HEK293T (cell line): ENCODE measurements around the gene XIRP2.

Experiments used
- CTCF ChIA-PET: fragments of 350-600 bp; formaldehyde crosslinking; extraction: SDS; loops from one replicate; lab custom pipeline; 2021; ENCODE audit warnings: antibody characterized with exemption, inconsistent platforms; lab: Yijun Ruan, JAX
- POLR2A ChIA-PET: fragments of 350-600 bp; formaldehyde crosslinking; extraction: SDS; loops from one replicate; lab custom pipeline; 2020; ENCODE audit warnings: antibody characterized with exemption, inconsistent platforms; lab: Yijun Ruan, JAX
- DNase-seq: peaks from one replicate; pipeline ENCODE4 v3.0.0; 2012; ENCODE audit warnings: mixed read lengths; ENCODE audit errors: extremely low spot score
- ARNT ChIP-seq: fragments of 450-650 bp; IDR thresholded peaks from 2 replicates; pipeline ENCODE4 v1.6.1; 2017; ENCODE audit warnings: mild to moderate bottlenecking
- BHLHE40 ChIP-seq: fragments of 450-650 bp; IDR thresholded peaks from 2 replicates; pipeline ENCODE4 v1.6.1; 2016; ENCODE audit warnings: mild to moderate bottlenecking, moderate library complexity, borderline replicate concordance
- CTBP1 ChIP-seq: fragments of 450-650 bp; IDR thresholded peaks from 2 replicates; pipeline ENCODE4 v1.6.1; 2016; ENCODE audit warnings: borderline replicate concordance
- ELF4 ChIP-seq: fragments of 450-650 bp; IDR thresholded peaks from 2 replicates; pipeline ENCODE4 v1.6.1; 2017; ENCODE audit warnings: antibody characterized with exemption
- FOXA1 ChIP-seq: fragments of 450-650 bp; IDR thresholded peaks from 2 replicates; pipeline ENCODE4 v1.6.1; 2016; ENCODE audit warnings: mild to moderate bottlenecking
- FOXK2 ChIP-seq: fragments of 450-650 bp; IDR thresholded peaks from 2 replicates; pipeline ENCODE4 v1.6.1; 2016; ENCODE audit warnings: mild to moderate bottlenecking
- FOXM1 ChIP-seq: fragments of 450-650 bp; IDR thresholded peaks from 2 replicates; pipeline ENCODE4 v1.6.1; 2017; ENCODE audit warnings: mild to moderate bottlenecking, borderline replicate concordance
- HDGF ChIP-seq: fragments of 450-650 bp; IDR thresholded peaks from 2 replicates; pipeline ENCODE4 v1.6.1; 2017; ENCODE audit warnings: antibody characterized with exemption, borderline replicate concordance
- L3MBTL2 ChIP-seq: fragments of 450-650 bp; conservative IDR thresholded peaks from 2 replicates; pipeline ENCODE4 v1.6.1; 2016; ENCODE audit warnings: mild to moderate bottlenecking
- LEF1 ChIP-seq: fragments of 450-650 bp; IDR thresholded peaks from 2 replicates; pipeline ENCODE4 v1.6.1; 2017; ENCODE audit warnings: mild to moderate bottlenecking, borderline replicate concordance
- NFRKB ChIP-seq: fragments of 450-650 bp; IDR thresholded peaks from 2 replicates; pipeline ENCODE4 v1.6.1; 2016; ENCODE audit warnings: mild to moderate bottlenecking, moderate library complexity
- PKNOX1 ChIP-seq: fragments of 450-650 bp; IDR thresholded peaks from 2 replicates; pipeline ENCODE4 v1.6.1; 2016
- SP1 ChIP-seq: fragments of 450-650 bp; IDR thresholded peaks from 2 replicates; pipeline ENCODE4 v1.6.1; 2017
- SUZ12 ChIP-seq: fragments of 450-650 bp; IDR thresholded peaks from 2 replicates; pipeline ENCODE4 v1.6.1; 2016; ENCODE audit warnings: mild to moderate bottlenecking
- TARDBP ChIP-seq: fragments of 450-650 bp; IDR thresholded peaks from 2 replicates; pipeline ENCODE4 v1.6.1; 2016
- ZNF384 ChIP-seq: fragments of 450-650 bp; IDR thresholded peaks from 2 replicates; pipeline ENCODE4 v1.6.1; 2016

XIRP2 gene

DNA sequence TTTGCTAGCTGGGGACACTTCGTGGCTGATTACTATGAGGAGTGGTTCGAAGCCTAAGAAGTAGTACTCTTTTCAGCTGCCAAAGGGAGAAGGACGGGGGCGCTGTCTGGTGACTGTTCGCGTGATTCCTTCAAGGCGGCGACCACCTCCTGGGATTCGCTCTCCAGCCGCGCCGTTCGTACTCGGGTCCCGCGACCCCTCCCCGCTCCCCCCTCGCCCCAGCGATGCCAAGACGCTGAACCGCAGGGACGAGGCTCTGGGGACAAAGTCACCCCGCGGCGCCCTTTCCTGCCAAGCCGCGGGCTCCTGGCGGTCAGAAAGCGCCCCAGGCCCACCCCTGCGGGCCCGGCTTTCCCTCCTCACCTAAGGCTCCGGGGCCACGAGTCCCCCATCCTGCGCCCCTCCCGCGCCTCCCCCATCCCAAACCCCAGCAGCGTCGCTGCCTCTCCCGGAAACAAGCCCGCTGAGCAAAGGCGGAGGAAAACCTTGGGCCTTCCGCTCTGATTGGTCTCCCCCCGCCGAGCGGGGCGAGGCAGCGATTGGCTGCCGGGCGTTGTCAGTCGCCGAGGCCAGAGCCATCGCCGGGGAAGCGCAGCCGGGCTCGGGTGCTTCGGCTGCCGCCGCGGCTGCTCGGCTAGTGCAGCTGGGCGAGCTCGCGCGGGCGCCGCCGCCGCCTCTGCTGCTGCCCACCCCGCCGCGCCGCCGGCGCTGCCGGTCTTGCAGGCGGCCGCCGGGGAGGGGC, 404.3 kb downstream of the XIRP2 start, which contains the start of gene B3GALT1:
Gene B3GALT1, plus strand, starts transcription at position 572 of the 742 bp plus-strand sequence.
- TF ChIP-seq L3MBTL2, result peak; percentile 76
- no peak for TF ChIP-seq FOXK2
- no peak; the same call in 1 of the 2 replicates for TF ChIP-seq ELF4
- peak; percentile 95 for TF ChIP-seq PKNOX1
- no peak for TF ChIP-seq ARNT
- ChIA-PET CTCF (interaction anchor here (0.6 kb wide), 1 partner anchor 70 kb away, joined by 3 read pairs; no protein-coding TSS in a partner anchor), POLR2A (interaction anchor here (1.2 kb wide), 1 partner anchor 10 kb away, joined by 3 read pairs; no protein-coding TSS in a partner anchor)
- DNase-seq, result peak; percentile 89

GRCh38 chr2:167293172-167293781, 405.0 kb downstream of the XIRP2 start:
- CTCF ChIA-PET, result interaction anchor here (0.6 kb wide), 1 partner anchor 69 kb away, joined by 3 read pairs; no protein-coding TSS in a partner anchor
- no peak for TF ChIP-seq PKNOX1
- TF ChIP-seq HDGF, result no peak
- peak; percentile 69 for TF ChIP-seq L3MBTL2
- TF ChIP-seq NFRKB, result no peak
- no peak for TF ChIP-seq FOXA1
- TF ChIP-seq SP1, result no peak
- peak; percentile 35 for DNase-seq
- POLR2A ChIA-PET, result no interaction called here

GRCh38 chr2:167293943-167294775, 405.9 kb downstream of the XIRP2 start:
- peak; percentile 26 for DNase-seq
- ChIA-PET POLR2A (no interaction called here), CTCF (no interaction called here)
- TF ChIP-seq CTBP1 (no peak), SUZ12 (no peak), ZNF384 (no peak), PKNOX1 (no peak), TARDBP (no peak), FOXK2 (no peak), FOXM1 (no peak), SP1 (no peak), LEF1 (no peak), L3MBTL2 (no peak), BHLHE40 (no peak), FOXA1 (no peak), NFRKB (no peak), ELF4 (no peak), ARNT (no peak), HDGF (no peak)

DNA sequence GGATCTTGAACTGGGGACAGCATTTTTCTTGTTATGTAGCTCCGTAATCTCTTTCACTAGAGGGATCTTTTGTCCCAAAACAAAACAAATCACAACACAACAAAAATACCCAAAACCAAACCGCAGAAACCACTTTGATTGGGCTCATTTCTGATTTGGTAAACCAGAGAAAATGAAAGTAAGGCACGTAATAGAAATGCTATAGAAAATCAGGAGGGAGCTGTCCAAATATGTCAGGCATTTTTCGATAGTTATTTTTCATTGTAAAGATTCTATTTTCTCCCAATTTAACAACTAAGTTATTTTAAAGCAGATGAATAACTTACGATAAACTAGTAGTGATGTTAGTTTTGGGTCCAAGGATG, 406.5 kb downstream of the XIRP2 start:
- ChIA-PET POLR2A (no interaction called here), CTCF (no interaction called here)
- DNase-seq, result no peak
- no peak for TF ChIP-seq NFRKB
- no peak for TF ChIP-seq HDGF

- ChIA-PET CTCF (no interaction called here), POLR2A (no interaction called here)
- TF ChIP-seq CTBP1 (no peak), BHLHE40 (no peak), HDGF (no peak), ZNF384 (no peak), PKNOX1 (no peak), NFRKB (no peak), FOXM1 (no peak), FOXA1 (no peak), ELF4 (no peak), LEF1 (no peak)
- no peak for DNase-seq
Measured at GRCh38 chr2:167297292-167297691, 409.0 kb downstream of the XIRP2 start.
